CD14-positive monocyte (primary cell): ENCODE measurements around the gene SCAPER. TPM values are rescaled to one million over a fixed set of nuclear protein-coding genes. Genes with fewer than 3 reads are reported as not detected.

Experiments used
- DNase-seq, 3 donors: peaks; one replicate each; pipeline ENCODE4 v3.0.0-alpha.2; 2011 to 2022
- H2AFZ ChIP-seq: 2 replicates; pipeline ENCODE4 v1.6.0; 2012; ENCODE audit warnings: mild to moderate bottlenecking, low read depth, low read length, inconsistent platforms; ENCODE audit not compliant: insufficient read depth, poor library complexity, severe bottlenecking
- H3K27ac ChIP-seq, 2 donors: 1 replicate in 1 of 2; 2 replicates in 1 of 2; pipeline ENCODE4 v1.5.1; 2012 to 2013; ENCODE audit warnings: low read length in 2 of 2, control low read depth in 1 of 2, inconsistent platforms in 1 of 2, low read depth in 1 of 2, mild to moderate bottlenecking in 1 of 2
- H3K27me3 ChIP-seq, 2 donors: one replicate each; pipeline versions ENCODE4 v1.6.0 to v1.6.1; 2011 to 2013; ENCODE audit warnings: low read length in 2 of 2; ENCODE audit not compliant: control insufficient read depth in 2 of 2, insufficient read depth in 2 of 2
- H3K36me3 ChIP-seq, 2 donors: replicated peaks in 1 of 2; 1 replicate in 1 of 2; 2 replicates in 1 of 2; pipeline versions ENCODE4 v1.5.1 to v1.6.1; 2012 to 2013; ENCODE audit warnings: low read length in 2 of 2, control low read depth in 1 of 2, inconsistent platforms in 1 of 2, mild to moderate bottlenecking in 1 of 2; ENCODE audit not compliant: insufficient read depth in 2 of 2, control insufficient read depth in 1 of 2
- H3K4me1 ChIP-seq, 2 donors: 1 replicate in 1 of 2; 2 replicates in 1 of 2; pipeline versions ENCODE4 v1.5.1 to v1.6.1; 2012 to 2013; ENCODE audit warnings: low read length in 2 of 2, control low read depth in 1 of 2, inconsistent platforms in 1 of 2, mild to moderate bottlenecking in 1 of 2, moderate library complexity in 1 of 2; ENCODE audit not compliant: insufficient read depth in 2 of 2, control insufficient read depth in 1 of 2
- H3K4me2 ChIP-seq: replicated peaks from 2 replicates; pipeline ENCODE3; 2012; ENCODE audit warnings: low read length, moderate library complexity, mild to moderate bottlenecking; ENCODE audit not compliant: poor library complexity, severe bottlenecking; ENCODE audit errors: extremely low read depth
- H3K4me3 ChIP-seq, 3 experiments: fragments of 200-600 bp in 1 of 3; sonication (generic) in 1 of 3; replicated peaks in 1 of 3; 1 replicate in 2 of 3; 2 replicates in 1 of 3; pipeline ENCODE4 v1.5.1; 2011 to 2013; ENCODE audit warnings: low read length in 3 of 3, mild to moderate bottlenecking in 3 of 3, control low read depth in 2 of 3, low read depth in 2 of 3, inconsistent platforms in 1 of 3, moderate library complexity in 1 of 3
- H3K79me2 ChIP-seq: 2 replicates; pipeline ENCODE4 v1.6.0; 2012; ENCODE audit warnings: mild to moderate bottlenecking, control low read depth, inconsistent platforms, low read length, moderate library complexity; ENCODE audit not compliant: insufficient read depth
- H3K9ac ChIP-seq: 2 replicates; pipeline ENCODE4 v1.6.0; 2017; ENCODE audit warnings: low read length, mild to moderate bottlenecking; ENCODE audit not compliant: insufficient read depth, poor library complexity, severe bottlenecking
- H3K9me3 ChIP-seq, 2 donors: replicated peaks in 1 of 2; 1 replicate in 1 of 2; 2 replicates in 1 of 2; pipeline versions ENCODE4 v1.5.1 to v1.6.1; 2012 to 2013; ENCODE audit warnings: low read length in 2 of 2, control low read depth in 1 of 2; ENCODE audit not compliant: control insufficient read depth in 1 of 2, insufficient read depth in 1 of 2
- H4K20me1 ChIP-seq: 2 replicates; pipeline ENCODE4 v1.6.0; 2012; ENCODE audit warnings: mild to moderate bottlenecking, low read length, control low read depth, moderate library complexity; ENCODE audit not compliant: insufficient read depth
- H3K27ac Mint-ChIP-seq, 7 donors: one replicate each; pipeline ENCODE4 v1.8.0; 2020; ENCODE audit warnings: mild to moderate bottlenecking in 7 of 7, mixed read lengths in 7 of 7, moderate library complexity in 6 of 7, inconsistent platforms in 2 of 7
- H3K27me3 Mint-ChIP-seq, 3 donors: one replicate each; pipeline ENCODE4 v1.8.0; 2021 to 2022; ENCODE audit warnings: low read depth in 3 of 3, mild to moderate bottlenecking in 3 of 3, mixed read lengths in 3 of 3, moderate library complexity in 3 of 3, inconsistent platforms in 1 of 3
- H3K36me3 Mint-ChIP-seq, 2 donors: one replicate each; pipeline ENCODE4 v1.8.0; 2020; ENCODE audit warnings: mixed read lengths in 2 of 2, inconsistent platforms in 1 of 2, mild to moderate bottlenecking in 1 of 2
- H3K4me1 Mint-ChIP-seq: one replicate; pipeline ENCODE4 v1.8.0; 2020; ENCODE audit warnings: mild to moderate bottlenecking, mixed read lengths
- H3K4me3 Mint-ChIP-seq, 2 donors: one replicate each; pipeline ENCODE4 v1.8.0; 2020; ENCODE audit warnings: mild to moderate bottlenecking in 2 of 2, mixed read lengths in 2 of 2, moderate library complexity in 1 of 2
- H3K9me3 Mint-ChIP-seq, 7 donors: one replicate each; pipeline ENCODE4 v1.8.0; 2020 to 2022; ENCODE audit warnings: mixed read lengths in 7 of 7, mild to moderate bottlenecking in 6 of 7, moderate library complexity in 6 of 7, inconsistent platforms in 2 of 7
- CTCF ChIP-seq: fragments of 200-600 bp; IDR thresholded peaks from one replicate; pipeline ENCODE4 v1.8.0; 2022; ENCODE audit warnings: antibody characterized with exemption, mild to moderate bottlenecking
- WGBS: methylation state at CpG from one replicate; pipeline ENCODE4 v1.1.5; 2013; ENCODE audit warnings: missing lambda C conversion rate; ENCODE audit not compliant: insufficient coverage; 5-methylcytosine and 5-hydroxymethylcytosine counted together
- intact Hi-C, 2 donors: fragments of 100-400 bp; cut with micrococcal nuclease; formaldehyde crosslinking; loops; one replicate each; pipeline versions ENCODE4 v1.15.0 to v1.15.1; 2023
- polyA plus RNA-seq, 3 donors: library from polyadenylated mRNA; depleted of rRNA in 1 of 3; unstranded in 2 of 3; stranded (reverse) in 1 of 3; fragments of 300-500 nt in 2 of 3; fragments of >200 nt in 1 of 3; fragmentation: Illumina TruSeq in 2 of 3; gene quantifications; 1 replicate in 2 of 3; 2 replicates in 1 of 3; pipeline ENCODE4 v1.2.3, GENCODE V29; 2012 to 2021

Gene SCAPER
- polyA plus RNA-seq, 3 donors: 2.5 to 5.4 (median 4.2) TPM

- intact Hi-C loops: loop anchor here in 1 of 2 donors (10.0 kb wide), 1 partner anchor 520 kb away; the partner anchor contains the start of genes HMG20A and PEAK1
- H4K20me1 ChIP-seq: no peaks in the 10 kb centered on the region
- Mint-ChIP-seq H3K4me3 (peak overlapping the region; percentile 94 to 98), H3K27me3 (peaks cover 2 to 9% (median 4%) of the 10 kb centered on the region in 3 donors), H3K36me3 (peaks cover 4% of the 10 kb centered on the region in 2 donors), H3K4me1 (peaks cover 43% of the 10 kb centered on the region), H3K9me3 (peaks cover 0 to 1% (median 0%) of the 10 kb centered on the region in 7 donors), H3K27ac (peak overlapping the region; percentile 83 to 94 (median 89))
- no peaks in the 10 kb centered on the region for H3K9me3 ChIP-seq
- peak overlapping the region; percentile 97 for H2AFZ ChIP-seq
- H3K4me2 ChIP-seq: peak overlapping the region; percentile 82
- H3K9ac ChIP-seq: peak overlapping the region; percentile 94
- no peaks in the 10 kb centered on the region for H3K36me3 ChIP-seq
- under 1% methylated on average over 22 of the region's 29 CpGs for WGBS
- TF ChIP-seq CTCF: no peak
- peaks cover 18% of the 10 kb centered on the region for H3K79me2 ChIP-seq
- peaks cover 34 to 51% of the 10 kb centered on the region in 2 donors for H3K4me1 ChIP-seq
- no peaks in the 10 kb centered on the region for H3K27me3 ChIP-seq
- DNase-seq: peak in 1 of 3 donors; percentile 26
- peak overlapping the region; percentile 80 to 90 (median 88) for H3K4me3 ChIP-seq
- peak overlapping the region; percentile 21 to 90 for H3K27ac ChIP-seq
Observed at GRCh38 chr15:76904461-76905012, 603 bp downstream of the SCAPER start.

GRCh38 chr15:76903251-76903681 is 1.9 kb downstream of the SCAPER start:
- Histone ChIP-seq H3K27me3 (no peaks in the 10 kb centered on the region), H2AFZ (peak overlapping the region; percentile 52), H3K4me1 (peaks cover 33 to 49% of the 10 kb centered on the region in 2 donors), H3K9me3 (no peaks in the 10 kb centered on the region), H3K4me2 (peak overlapping the region; percentile 68), H3K9ac (no peak overlapping the region), H4K20me1 (no peaks in the 10 kb centered on the region), H3K4me3 (peak overlapping the region in 2 of 3 experiments; percentile 19 to 67), H3K27ac (peak overlapping the region in 1 of 2 donors; percentile 70), H3K79me2 (peaks cover 18% of the 10 kb centered on the region), H3K36me3 (no peaks in the 10 kb centered on the region)
- TF ChIP-seq CTCF: peak; percentile 39
- intact Hi-C loops: loop anchor here in 1 of 2 donors (10.0 kb wide), 1 partner anchor 522 kb away; the partner anchor contains the start of genes HMG20A and PEAK1
- H3K27ac Mint-ChIP-seq: peak overlapping the region; percentile 41 to 87 (median 81)
- H3K36me3 Mint-ChIP-seq: peaks cover 9% of the 10 kb centered on the region in 2 donors
- peak in 2 of 3 donors; percentile 12 to 43 for DNase-seq
- H3K9me3 Mint-ChIP-seq: peaks cover 0 to 4% (median 0%) of the 10 kb centered on the region in 7 donors
- H3K4me1 Mint-ChIP-seq: peaks cover 46% of the 10 kb centered on the region
- H3K27me3 Mint-ChIP-seq: peaks cover under 1 to 9% (median 2%) of the 10 kb centered on the region in 3 donors
- H3K4me3 Mint-ChIP-seq: peak overlapping the region; percentile 78 to 87
